Medulla oblongata (tissue), 1 donor: ENCODE results near the gene ARF5.

Experiments
- DNase-seq: peaks from one replicate; pipeline ENCODE4 v3.0.0-alpha.2; 2015; ENCODE audit errors: extremely low spot score

Gene ARF5

GRCh38 chr7:127588697-127589482 lies 679 bp downstream of the ARF5 start:
- peak; percentile 72 for DNase-seq

- DNase-seq: peak; percentile 47
These were observed 1.7 kb downstream of the ARF5 start for GRCh38 chr7:127589896-127590295.

GRCh38 chr7:127591189-127591588 lies 3.0 kb downstream of the ARF5 start:
- no peak for DNase-seq

- no peak for DNase-seq
These were observed 3.4 kb downstream of the ARF5 start for GRCh38 chr7:127591591-127591990.

- no peak for DNase-seq
These were observed 4.3 kb downstream of the ARF5 start for GRCh38 chr7:127592550-127592949.

GRCh38 chr7:127594490-127594889 lies 6.3 kb downstream of the ARF5 start:
- peak; percentile 79 for DNase-seq

- DNase-seq: no peak
These were observed 7.5 kb downstream of the ARF5 start for GRCh38 chr7:127595737-127596136.

- no peak for DNase-seq
These were observed 10.1 kb downstream of the ARF5 start for GRCh38 chr7:127598318-127598717.

GRCh38 chr7:127600885-127601284 lies 12.7 kb downstream of the ARF5 start:
- DNase-seq: no peak

GRCh38 chr7:127608446-127608845 lies 20.2 kb downstream of the ARF5 start:
- no peak for DNase-seq

- DNase-seq: no peak
These were observed 21.1 kb downstream of the ARF5 start for GRCh38 chr7:127609297-127609696.

GRCh38 chr7:127612263-127612662 lies 24.1 kb downstream of the ARF5 start:
- DNase-seq: no peak

GRCh38 chr7:127616724-127617123 lies 28.5 kb downstream of the ARF5 start:
- no peak for DNase-seq

- no peak for DNase-seq
These were observed 29.8 kb downstream of the ARF5 start, which contains the start of gene PAX4 for GRCh38 chr7:127618042-127618441. PAX4 (minus strand) TSS chr7:127618142; CDS start chr7:127615928, 2,214 bp downstream.

GRCh38 chr7:127618775-127619174 lies 30.6 kb downstream of the ARF5 start:
- DNase-seq: no peak

- no peak for DNase-seq
These were observed 31.6 kb downstream of the ARF5 start for GRCh38 chr7:127619681-127620405.

- no peak for DNase-seq
These were observed 32.4 kb downstream of the ARF5 start for GRCh38 chr7:127620406-127621233.

GRCh38 chr7:127625331-127625730 lies 37.1 kb downstream of the ARF5 start:
- no peak for DNase-seq

GRCh38 chr7:127628445-127628844 lies 40.2 kb downstream of the ARF5 start:
- no peak for DNase-seq

GRCh38 chr7:127629268-127629854 lies 41.1 kb downstream of the ARF5 start:
- DNase-seq: no peak

- no peak for DNase-seq
These were observed 44.2 kb downstream of the ARF5 start for GRCh38 chr7:127632276-127632910.
